Activated CD8-positive, alpha-beta T cell treated with anti-CD3 and anti-CD28 coated beads for 36 hours (primary cell): Measurements from ENCODE around the gene GPR35. TPM values are rescaled to one million over a fixed set of nuclear protein-coding genes. Genes with fewer than 3 reads are reported as not detected.
A peak's percentile ranks its signal among the peaks of the same experiment; 100 is the strongest.

Source experiments
- ATAC-seq: fragments of 200-7000 bp; cut with Tn5 transposase; one replicate; pipeline ENCODE4 v1.10.0; 2021; ENCODE audit warnings: mild to moderate bottlenecking, moderate library complexity
- CTCF ChIA-PET: fragments of 350-600 bp; sonication (Branson Sonifier 250); formaldehyde crosslinking; loops from one replicate; lab custom pipeline; 2021; ENCODE audit warnings: antibody characterized with exemption; lab: Charles Lee
- POLR2A ChIA-PET: fragments of 350-600 bp; sonication (Branson Sonifier 250); formaldehyde crosslinking; loops from one replicate; lab custom pipeline; 2021; ENCODE audit warnings: antibody characterized with exemption; lab: Charles Lee
- DNase-seq: peaks from one replicate; pipeline ENCODE4 v3.0.0-alpha.2; 2020
- H3K27ac Mint-ChIP-seq: one replicate; pipeline ENCODE4 v1.8.0; 2021; ENCODE audit warnings: mild to moderate bottlenecking, mixed read lengths
- H3K27me3 Mint-ChIP-seq: one replicate; pipeline ENCODE4 v1.8.0; 2021; ENCODE audit warnings: mixed read lengths
- H3K36me3 Mint-ChIP-seq: one replicate; pipeline ENCODE4 v1.8.0; 2021; ENCODE audit warnings: low read depth, mixed read lengths
- H3K4me1 Mint-ChIP-seq: one replicate; pipeline ENCODE4 v1.8.0; 2021; ENCODE audit warnings: low read depth, mixed read lengths
- H3K4me3 Mint-ChIP-seq: one replicate; pipeline ENCODE4 v1.8.0; 2021; ENCODE audit warnings: mild to moderate bottlenecking, moderate library complexity, mixed read lengths
- H3K9me3 Mint-ChIP-seq: one replicate; pipeline ENCODE4 v1.8.0; 2021; ENCODE audit warnings: mixed read lengths
- CTCF ChIP-seq: fragments of 200-600 bp; IDR thresholded peaks from one replicate; pipeline ENCODE4 v1.8.0; 2022; ENCODE audit warnings: antibody characterized with exemption, mild to moderate bottlenecking
- intact Hi-C: fragments of 100-400 bp; cut with micrococcal nuclease; formaldehyde crosslinking; loops from one replicate; pipeline ENCODE4 v1.10.0; 2022
- total RNA-seq, 2 experiments: library from RNA; stranded (reverse); gene quantifications; one replicate each; pipeline ENCODE4 v1.2.3, GENCODE V29; 2021

The GPR35 gene
- total RNA-seq, 2 experiments from 2014 or later: 14.4 to 14.6 TPM

GRCh38 chr2:240611601-240612210, 13.6 kb upstream of the GPR35 start:
- Mint-ChIP-seq H3K4me3 (no peak overlapping the region), H3K27me3 (no peaks in the 10 kb centered on the region), H3K27ac (peak overlapping the region; percentile 36), H3K4me1 (peaks cover 14% of the 10 kb centered on the region), H3K36me3 (peaks cover 5% of the 10 kb centered on the region), H3K9me3 (peaks cover 1% of the 10 kb centered on the region)
- CTCF ChIA-PET: interaction anchor here (0.7 kb wide), 1 partner anchor 10 kb away, joined by 3 read pairs; no protein-coding TSS in a partner anchor
- no peak for TF ChIP-seq CTCF
- DNase-seq: peak; percentile 65
- ATAC-seq: peak; percentile 54
- POLR2A ChIA-PET: interaction anchor here (1.2 kb wide), 1 partner anchor 46 kb away, joined by 4 read pairs; no protein-coding TSS in a partner anchor
- intact Hi-C loops: no loop called here

- ChIA-PET POLR2A (no interaction called here), CTCF (no interaction called here)
- peaks cover 14% of the 10 kb centered on the region for H3K4me1 Mint-ChIP-seq
- TF ChIP-seq CTCF: no peak
- H3K9me3 Mint-ChIP-seq: peaks cover 8% of the 10 kb centered on the region
- intact Hi-C loops: no loop called here
- ATAC-seq (no peak), DNase-seq (no peak)
- H3K27ac Mint-ChIP-seq: no peak overlapping the region
- no peaks in the 10 kb centered on the region for H3K27me3 Mint-ChIP-seq
- peaks cover 15% of the 10 kb centered on the region for H3K36me3 Mint-ChIP-seq
- H3K4me3 Mint-ChIP-seq: no peak overlapping the region
Measured at GRCh38 chr2:240613781-240614180, 11.5 kb upstream of the GPR35 start.

GRCh38 chr2:240614391-240614790, 10.9 kb upstream of the GPR35 start:
- CTCF ChIA-PET: no interaction called here
- Mint-ChIP-seq H3K36me3 (peaks cover 18% of the 10 kb centered on the region), H3K4me1 (peaks cover 10% of the 10 kb centered on the region), H3K9me3 (peaks cover 8% of the 10 kb centered on the region), H3K27me3 (no peaks in the 10 kb centered on the region), H3K4me3 (no peak overlapping the region), H3K27ac (no peak overlapping the region)
- ATAC-seq (no peak), DNase-seq (no peak)
- POLR2A ChIA-PET: no interaction called here
- intact Hi-C loops: no loop called here
- TF ChIP-seq CTCF: no peak

- ChIA-PET CTCF (interaction anchor here (0.6 kb wide), 1 partner anchor 101 kb away, joined by 3 read pairs; no protein-coding TSS in a partner anchor), POLR2A (no interaction called here)
- no peak for TF ChIP-seq CTCF
- ATAC-seq: no peak
- peaks cover 18% of the 10 kb centered on the region for H3K36me3 Mint-ChIP-seq
- no peak for DNase-seq
- no peaks in the 10 kb centered on the region for H3K27me3 Mint-ChIP-seq
- no peak overlapping the region for H3K4me3 Mint-ChIP-seq
- H3K9me3 Mint-ChIP-seq: peaks cover 8% of the 10 kb centered on the region
- peaks cover 14% of the 10 kb centered on the region for H3K4me1 Mint-ChIP-seq
- no peak overlapping the region for H3K27ac Mint-ChIP-seq
- intact Hi-C loops: no loop called here
Measured at GRCh38 chr2:240615396-240615795, 9.9 kb upstream of the GPR35 start.

GRCh38 chr2:240615820-240616547, 9.3 kb upstream of the GPR35 start:
- Mint-ChIP-seq H3K36me3 (peaks cover 18% of the 10 kb centered on the region), H3K9me3 (peaks cover 8% of the 10 kb centered on the region), H3K27ac (peak overlapping the region; percentile 32), H3K4me1 (peaks cover 18% of the 10 kb centered on the region), H3K4me3 (no peak overlapping the region), H3K27me3 (no peaks in the 10 kb centered on the region)
- DNase-seq: no peak
- TF ChIP-seq CTCF: no peak
- intact Hi-C loops: no loop called here
- CTCF ChIA-PET: interaction anchor here (0.6 kb wide), 1 partner anchor 102 kb away, joined by 3 read pairs; no protein-coding TSS in a partner anchor
- no peak for ATAC-seq
- POLR2A ChIA-PET: interaction anchor here (0.6 to 1.2 kb wide), 3 partner anchors 9 to 40 kb away, joined by 3 to 4 read pairs (median 3); partner anchors contain the start of gene GPR35
